ENCODE data around the gene BCAP29.
A peak's percentile ranks its signal among the peaks of the same experiment; 100 is the strongest.

Gene BCAP29

DNA sequence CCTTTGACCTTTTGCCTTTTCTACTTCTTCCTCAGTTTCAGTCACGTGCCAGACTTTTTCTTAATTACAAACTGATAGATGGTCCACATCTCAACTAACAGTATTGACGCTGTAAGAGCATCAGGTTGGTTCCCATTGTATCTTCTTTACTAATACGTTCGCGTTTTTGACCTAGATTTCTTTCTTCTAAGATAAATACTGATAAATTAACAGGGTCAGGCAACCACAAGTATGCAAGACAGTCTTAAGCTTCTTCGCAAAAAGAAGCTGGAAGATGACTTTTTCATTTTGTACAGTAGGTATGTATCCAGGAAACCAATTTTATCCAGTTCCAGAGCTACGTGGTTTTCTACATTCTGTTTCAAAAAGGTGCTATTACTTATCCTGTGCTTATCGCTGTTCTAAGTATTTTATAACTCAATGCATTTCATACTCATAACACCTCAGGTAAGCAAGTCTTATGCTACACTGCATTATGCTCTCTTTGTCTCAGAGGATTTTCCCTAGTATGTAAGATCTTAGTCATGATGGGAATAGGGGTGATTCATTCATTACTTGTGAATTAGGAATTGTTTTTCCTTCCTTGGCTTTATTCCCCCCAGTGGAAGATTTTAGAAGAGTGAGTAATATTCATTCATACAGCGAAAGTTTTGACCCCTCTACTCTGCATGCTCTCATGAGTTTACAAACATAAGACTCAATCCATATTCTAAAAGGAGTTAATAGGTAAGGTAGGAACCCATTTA is 15.3 kb upstream of the BCAP29 start:
- peaks cover 63% of the 10 kb centered on the region for H3K4me1 Mint-ChIP-seq
- peak overlapping the region; percentile 88 for H3K4me3 Mint-ChIP-seq
- H3K36me3 Mint-ChIP-seq: peaks cover 8% of the 10 kb centered on the region
- no peaks in the 10 kb centered on the region for H3K27me3 Mint-ChIP-seq
- peak overlapping the region; percentile 96 for H3K27ac Mint-ChIP-seq
- H3K9me3 Mint-ChIP-seq: no peaks in the 10 kb centered on the region

DNA sequence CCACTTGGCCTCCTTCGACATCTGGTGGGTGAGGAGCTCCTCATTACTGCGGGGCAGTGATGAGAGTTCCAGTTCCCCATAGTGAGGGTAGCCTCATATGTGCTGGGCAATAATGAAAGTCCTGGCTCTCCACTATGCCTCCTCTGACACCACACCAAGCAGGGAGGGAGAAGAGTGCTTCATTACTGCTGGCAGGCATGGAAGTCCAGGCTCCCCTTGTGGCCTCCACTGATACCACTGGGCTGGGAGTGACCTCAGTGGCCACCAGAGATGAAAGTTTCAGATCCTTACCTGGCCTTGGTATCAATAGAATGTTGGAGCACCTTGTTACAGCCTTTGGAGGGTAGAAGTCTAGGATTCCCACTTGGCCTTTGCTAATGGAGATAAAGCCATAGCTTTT is 9.7 kb upstream of the BCAP29 start:
- H3K9me3 Mint-ChIP-seq: no peaks in the 10 kb centered on the region
- H3K27ac Mint-ChIP-seq: no peak overlapping the region
- H3K4me3 Mint-ChIP-seq: no peak overlapping the region
- H3K4me1 Mint-ChIP-seq: peaks cover 15% of the 10 kb centered on the region
- H3K27me3 Mint-ChIP-seq: no peaks in the 10 kb centered on the region
- peaks cover 17% of the 10 kb centered on the region for H3K36me3 Mint-ChIP-seq

DNA sequence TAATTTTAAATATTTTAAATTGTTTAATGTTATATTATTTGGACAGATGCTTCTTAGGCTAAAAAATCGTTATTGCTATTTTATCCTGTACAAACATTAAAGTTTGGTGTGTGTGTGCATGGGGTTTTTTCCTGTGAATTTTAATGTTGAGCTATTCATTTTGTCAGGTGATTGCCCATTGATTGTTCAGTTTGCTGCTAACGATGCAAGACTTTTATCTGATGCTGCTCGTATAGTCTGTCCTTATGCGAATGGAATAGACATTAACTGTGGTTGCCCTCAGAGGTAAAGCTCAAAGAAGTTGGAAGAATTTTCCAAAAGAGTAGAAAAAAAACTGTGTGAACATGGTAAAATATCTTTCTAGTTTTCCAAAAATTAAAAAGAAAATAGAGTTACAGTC is 6.5 kb upstream of the BCAP29 start:
- H3K9me3 Mint-ChIP-seq: no peaks in the 10 kb centered on the region
- peaks cover 4% of the 10 kb centered on the region for H3K4me1 Mint-ChIP-seq
- no peak overlapping the region for H3K27ac Mint-ChIP-seq
- peaks cover 14% of the 10 kb centered on the region for H3K36me3 Mint-ChIP-seq
- no peak overlapping the region for H3K4me3 Mint-ChIP-seq
- no peaks in the 10 kb centered on the region for H3K27me3 Mint-ChIP-seq

DNA sequence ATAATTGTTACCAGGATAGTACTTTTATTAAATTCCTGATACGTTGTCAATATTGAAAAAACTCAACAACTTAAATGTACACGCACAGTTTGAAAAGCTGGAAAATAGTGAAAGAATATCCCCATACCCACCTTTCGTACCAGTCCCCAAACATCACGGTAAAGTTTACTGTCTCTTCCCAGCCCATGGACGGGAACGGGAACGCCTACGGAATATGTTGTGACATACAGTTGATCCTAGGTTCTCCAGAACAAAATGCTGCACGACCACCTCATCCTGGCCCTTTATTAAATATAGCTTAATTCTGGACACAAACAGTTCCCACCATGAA is 527 bp upstream of the BCAP29 start:
- Mint-ChIP-seq H3K36me3 (peaks cover 4% of the 10 kb centered on the region), H3K9me3 (no peaks in the 10 kb centered on the region), H3K27me3 (no peaks in the 10 kb centered on the region), H3K4me3 (peak overlapping the region; percentile 87), H3K27ac (peak overlapping the region; percentile 30), H3K4me1 (peaks cover 23% of the 10 kb centered on the region)

DNA sequence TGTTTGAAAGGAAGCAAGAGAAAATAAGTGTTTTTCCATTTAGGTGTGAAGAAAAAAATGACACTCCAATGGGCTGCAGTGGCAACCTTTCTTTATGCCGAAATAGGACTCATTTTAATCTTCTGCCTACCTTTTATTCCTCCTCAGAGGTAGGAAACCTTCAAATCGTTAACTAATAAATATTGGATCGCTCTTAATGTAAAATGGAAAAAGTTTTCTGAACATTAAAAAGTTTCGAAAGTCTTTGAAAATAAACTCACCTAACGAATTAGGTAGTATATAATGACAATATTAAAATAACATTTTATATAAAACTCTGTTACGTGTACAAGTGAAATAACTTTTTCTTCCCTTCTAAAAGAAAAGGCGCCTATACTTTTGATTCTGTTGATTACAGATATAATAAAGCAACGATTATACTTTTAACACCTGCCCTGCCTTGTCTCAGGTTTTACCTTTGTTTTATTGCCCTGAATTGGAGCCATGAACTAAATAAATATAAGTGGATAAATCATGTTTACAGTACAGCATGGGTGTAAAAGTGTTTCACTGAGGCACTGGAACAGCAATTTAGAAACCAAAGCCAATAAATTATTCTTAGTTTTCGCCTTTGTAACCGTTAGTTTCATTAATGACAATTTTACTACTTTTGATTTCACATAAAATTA is 804 bp downstream of the BCAP29 start:
- Mint-ChIP-seq H3K4me3 (peak overlapping the region; percentile 78), H3K27ac (no peak overlapping the region), H3K27me3 (no peaks in the 10 kb centered on the region), H3K36me3 (peaks cover 7% of the 10 kb centered on the region), H3K9me3 (no peaks in the 10 kb centered on the region), H3K4me1 (peaks cover 23% of the 10 kb centered on the region)

DNA sequence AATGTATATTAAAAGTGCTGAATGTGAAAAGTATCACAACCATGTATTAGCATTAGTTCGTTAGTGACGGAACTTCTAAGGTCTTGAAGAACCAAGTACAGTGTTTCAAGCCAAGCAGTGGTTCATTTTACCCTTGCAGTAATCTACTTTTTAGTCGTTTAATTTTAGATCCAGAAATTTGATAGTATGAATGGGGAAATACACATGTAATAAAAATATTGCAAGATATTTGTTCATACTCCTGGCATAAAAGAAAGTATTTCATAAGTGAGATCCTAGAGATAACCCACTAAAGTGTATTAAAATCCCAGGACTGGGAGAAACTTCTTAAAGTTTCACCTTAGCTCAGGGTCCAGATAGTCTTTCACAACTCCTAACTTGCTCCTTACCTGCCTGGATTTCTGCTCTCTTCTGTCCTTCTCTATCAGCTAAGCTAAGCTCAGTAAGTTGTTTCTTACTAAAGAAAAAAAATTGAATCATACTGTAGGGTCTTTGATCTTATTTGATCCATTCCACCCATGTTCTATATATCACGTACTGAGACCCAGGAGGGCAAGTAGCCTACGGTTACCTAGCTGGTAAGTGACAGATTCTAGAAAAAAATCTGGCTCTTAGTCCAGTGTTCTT is 1.5 kb downstream of the BCAP29 start:
- Mint-ChIP-seq H3K4me3 (peak overlapping the region; percentile 78), H3K9me3 (no peaks in the 10 kb centered on the region), H3K27ac (no peak overlapping the region), H3K36me3 (peaks cover 9% of the 10 kb centered on the region), H3K4me1 (peaks cover 23% of the 10 kb centered on the region), H3K27me3 (no peaks in the 10 kb centered on the region)

DNA sequence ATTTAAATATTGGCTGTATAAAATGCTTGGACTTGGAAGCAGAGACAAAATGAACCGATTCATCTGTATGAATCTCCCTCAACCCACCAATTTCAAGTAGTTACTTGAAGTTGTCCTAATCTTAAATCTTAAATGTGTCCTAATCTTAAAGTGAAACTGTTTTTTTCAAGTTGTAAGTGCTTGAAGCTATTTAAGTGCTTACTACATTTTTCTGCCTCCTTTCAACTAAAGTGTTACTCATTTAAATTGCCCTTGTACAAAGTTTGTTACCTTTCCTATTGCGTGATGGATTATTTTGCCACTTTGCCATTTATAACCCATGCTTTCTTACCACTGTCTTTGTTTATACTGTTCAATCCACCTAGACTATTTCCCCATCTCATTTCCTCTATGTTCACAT is 2.8 kb downstream of the BCAP29 start:
- H3K27ac Mint-ChIP-seq: no peak overlapping the region

DNA sequence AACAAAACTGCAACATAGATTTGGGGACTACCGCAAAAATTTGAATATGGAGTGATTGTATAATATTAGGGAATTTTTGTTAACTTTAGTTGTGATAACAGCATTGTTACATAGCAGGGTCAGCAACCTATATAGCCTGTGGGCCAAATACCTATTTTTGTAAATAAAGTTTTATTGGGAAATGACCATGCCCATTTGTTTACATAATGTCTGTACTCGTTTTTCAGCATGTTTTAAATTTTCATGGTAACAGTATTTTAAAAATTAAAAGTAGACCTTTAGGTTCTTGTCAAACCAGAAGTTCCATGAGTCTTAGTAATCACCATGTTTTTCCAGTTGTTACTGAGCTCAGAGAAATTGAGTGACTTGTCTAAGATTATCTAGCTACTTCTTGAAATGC is 4.7 kb downstream of the BCAP29 start:
- H3K4me1 Mint-ChIP-seq: peaks cover 23% of the 10 kb centered on the region
- no peak overlapping the region for H3K4me3 Mint-ChIP-seq
- no peaks in the 10 kb centered on the region for H3K9me3 Mint-ChIP-seq
- peaks cover 14% of the 10 kb centered on the region for H3K36me3 Mint-ChIP-seq
- no peaks in the 10 kb centered on the region for H3K27me3 Mint-ChIP-seq
- H3K27ac Mint-ChIP-seq: no peak overlapping the region

More for the DNA sequence above, 2.8 kb downstream of the BCAP29 start:
- Mint-ChIP-seq H3K27me3 (no peaks in the 10 kb centered on the region), H3K4me1 (peaks cover 23% of the 10 kb centered on the region), H3K36me3 (peaks cover 9% of the 10 kb centered on the region), H3K4me3 (no peak overlapping the region), H3K9me3 (no peaks in the 10 kb centered on the region)

DNA sequence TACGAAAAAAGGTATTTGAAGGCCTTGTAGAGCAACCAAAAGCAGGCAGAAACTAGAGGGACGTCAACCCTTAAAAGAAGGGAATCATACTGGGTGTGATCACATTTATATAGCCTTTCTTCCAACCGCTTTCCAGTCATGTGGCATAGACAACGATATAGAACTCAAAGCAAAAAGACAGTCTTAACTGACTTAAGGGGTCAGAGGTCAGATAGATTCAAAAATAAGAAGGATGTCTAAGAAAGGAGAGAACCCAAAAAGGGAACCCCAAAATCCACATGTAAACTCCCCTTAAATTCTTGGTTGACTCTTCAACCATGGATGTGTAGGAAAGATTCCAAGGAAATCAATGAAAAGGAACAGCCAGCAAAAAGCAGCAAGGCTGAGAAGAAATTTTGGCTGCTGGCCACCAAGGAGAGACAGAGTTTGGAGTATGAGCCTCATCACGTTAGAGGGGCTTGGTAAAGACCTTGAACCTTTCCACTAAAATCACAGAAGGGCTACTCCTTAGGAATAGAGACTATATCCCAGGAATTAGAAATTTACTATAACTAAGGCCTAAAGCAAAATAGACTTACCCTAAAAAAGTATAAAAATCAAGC is 8.6 kb downstream of the BCAP29 start:
- H3K4me3 Mint-ChIP-seq: no peak overlapping the region
- no peak overlapping the region for H3K27ac Mint-ChIP-seq
- H3K36me3 Mint-ChIP-seq: peaks cover 14% of the 10 kb centered on the region
- no peaks in the 10 kb centered on the region for H3K27me3 Mint-ChIP-seq
- no peaks in the 10 kb centered on the region for H3K9me3 Mint-ChIP-seq
- H3K4me1 Mint-ChIP-seq: no peaks in the 10 kb centered on the region

DNA sequence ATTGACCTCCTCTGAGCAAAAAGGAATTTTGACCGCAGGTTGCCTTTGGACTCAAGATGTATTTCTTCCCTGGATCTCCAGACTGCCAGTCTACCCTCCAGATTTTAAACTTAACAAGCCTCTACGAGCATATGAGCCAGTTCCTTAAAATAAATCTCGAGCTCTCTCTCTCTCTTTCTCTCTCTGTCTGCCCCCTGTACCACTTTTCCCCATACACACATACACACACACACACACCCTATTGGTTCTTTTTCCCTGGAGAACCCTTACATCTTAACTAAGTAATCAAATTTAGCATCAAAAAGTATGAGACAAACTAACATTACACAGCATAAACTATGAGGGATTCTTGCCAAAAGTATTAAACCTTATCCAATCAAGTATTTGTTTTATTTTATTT is 11.4 kb downstream of the BCAP29 start:
- H3K36me3 Mint-ChIP-seq: peaks cover 10% of the 10 kb centered on the region
- no peaks in the 10 kb centered on the region for H3K27me3 Mint-ChIP-seq
- no peaks in the 10 kb centered on the region for H3K9me3 Mint-ChIP-seq
- H3K4me1 Mint-ChIP-seq: no peaks in the 10 kb centered on the region
- H3K4me3 Mint-ChIP-seq: no peak overlapping the region
- H3K27ac Mint-ChIP-seq: no peak overlapping the region

DNA sequence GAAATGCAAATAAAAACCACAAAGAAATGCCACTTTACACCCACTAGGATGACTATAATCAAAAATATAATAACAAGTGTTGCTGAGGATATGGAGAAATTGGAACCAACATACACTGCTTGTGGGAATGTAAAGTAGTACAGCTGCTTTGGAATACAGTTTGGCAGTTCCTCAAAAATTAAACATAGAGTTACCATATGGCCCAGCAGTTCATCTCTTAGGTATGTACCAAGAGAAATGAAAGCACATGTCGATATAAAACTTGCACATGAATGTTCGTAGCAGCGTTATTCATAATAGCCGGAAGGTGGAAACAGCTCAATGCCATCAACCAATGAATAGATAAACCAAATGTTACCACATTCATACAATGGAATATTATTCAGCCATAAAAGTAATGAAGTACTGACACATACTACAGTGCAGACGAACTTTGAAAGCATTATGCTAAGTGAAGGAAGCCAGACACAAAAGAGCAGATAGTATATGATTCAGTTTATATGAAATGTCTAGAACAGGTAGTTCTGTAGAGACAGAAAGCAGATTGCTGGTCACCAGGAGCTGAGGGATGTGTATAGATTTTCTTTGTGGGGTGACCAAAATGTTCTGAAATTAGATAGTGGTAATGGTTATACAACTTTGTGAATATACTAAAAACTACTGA is 12.4 kb downstream of the BCAP29 start:
- no peak overlapping the region for H3K27ac Mint-ChIP-seq
- H3K36me3 Mint-ChIP-seq: peaks cover 14% of the 10 kb centered on the region
- no peaks in the 10 kb centered on the region for H3K27me3 Mint-ChIP-seq
- no peaks in the 10 kb centered on the region for H3K4me1 Mint-ChIP-seq
- no peak overlapping the region for H3K4me3 Mint-ChIP-seq
- no peaks in the 10 kb centered on the region for H3K9me3 Mint-ChIP-seq

DNA sequence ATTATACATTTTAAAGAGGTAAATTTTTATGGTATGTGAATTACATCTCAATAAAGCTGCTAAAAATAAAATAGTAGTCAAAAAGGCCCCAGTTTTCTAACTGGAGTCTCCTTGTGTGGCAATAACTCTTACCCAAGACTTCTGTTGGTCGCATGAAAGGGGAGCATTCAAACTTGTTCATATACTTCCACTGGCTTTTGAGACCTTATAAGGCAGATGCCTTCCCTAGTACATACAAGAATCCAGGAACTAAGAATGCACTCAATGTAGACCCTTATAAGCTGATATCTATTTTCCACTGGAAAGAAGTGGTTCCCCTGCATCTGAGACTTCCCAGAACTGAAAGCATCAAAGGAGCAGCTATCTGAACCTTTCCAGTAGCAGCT is 13.0 kb downstream of the BCAP29 start:
- Mint-ChIP-seq H3K36me3 (peaks cover 14% of the 10 kb centered on the region), H3K27ac (no peak overlapping the region), H3K4me1 (no peaks in the 10 kb centered on the region), H3K9me3 (no peaks in the 10 kb centered on the region), H3K27me3 (no peaks in the 10 kb centered on the region), H3K4me3 (no peak overlapping the region)

DNA sequence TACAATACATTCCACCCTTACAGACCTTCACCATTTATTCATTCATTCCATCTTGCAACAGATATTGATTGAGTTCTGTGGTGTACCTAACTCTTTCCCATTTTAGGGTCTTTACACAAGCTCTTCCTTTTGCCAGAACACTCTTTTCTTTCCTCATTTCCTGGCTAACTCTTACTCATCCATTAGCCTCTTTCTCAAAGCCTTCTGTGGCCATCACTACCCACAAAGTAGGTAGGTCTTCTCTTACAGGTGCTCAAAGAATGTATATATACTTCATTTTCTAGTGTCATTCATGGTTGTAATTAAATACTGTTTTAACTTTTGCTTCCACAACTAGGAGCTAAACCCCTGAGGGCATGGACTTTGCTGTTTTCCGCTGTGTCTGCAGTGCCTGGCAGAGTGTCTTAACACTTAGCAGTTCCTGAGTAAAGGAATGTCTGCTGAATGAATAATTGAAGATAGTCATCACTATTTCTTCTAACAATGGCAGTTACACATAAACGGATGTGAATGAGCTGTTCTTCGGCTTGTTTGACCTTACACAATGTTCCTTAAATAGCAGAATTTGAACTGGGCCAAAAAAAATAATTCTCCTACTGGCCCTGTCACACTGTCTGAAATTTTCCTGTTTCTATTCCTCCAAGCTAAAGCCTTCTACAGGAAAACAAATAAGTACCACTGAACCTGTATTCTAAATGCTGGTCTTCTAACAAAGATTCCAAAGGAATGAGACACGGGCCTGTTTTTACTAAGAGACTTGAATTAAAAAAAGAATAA is 15.1 kb downstream of the BCAP29 start:
- Mint-ChIP-seq H3K4me3 (no peak overlapping the region), H3K4me1 (no peaks in the 10 kb centered on the region), H3K27ac (no peak overlapping the region), H3K9me3 (no peaks in the 10 kb centered on the region), H3K27me3 (no peaks in the 10 kb centered on the region), H3K36me3 (peaks cover 10% of the 10 kb centered on the region)

DNA sequence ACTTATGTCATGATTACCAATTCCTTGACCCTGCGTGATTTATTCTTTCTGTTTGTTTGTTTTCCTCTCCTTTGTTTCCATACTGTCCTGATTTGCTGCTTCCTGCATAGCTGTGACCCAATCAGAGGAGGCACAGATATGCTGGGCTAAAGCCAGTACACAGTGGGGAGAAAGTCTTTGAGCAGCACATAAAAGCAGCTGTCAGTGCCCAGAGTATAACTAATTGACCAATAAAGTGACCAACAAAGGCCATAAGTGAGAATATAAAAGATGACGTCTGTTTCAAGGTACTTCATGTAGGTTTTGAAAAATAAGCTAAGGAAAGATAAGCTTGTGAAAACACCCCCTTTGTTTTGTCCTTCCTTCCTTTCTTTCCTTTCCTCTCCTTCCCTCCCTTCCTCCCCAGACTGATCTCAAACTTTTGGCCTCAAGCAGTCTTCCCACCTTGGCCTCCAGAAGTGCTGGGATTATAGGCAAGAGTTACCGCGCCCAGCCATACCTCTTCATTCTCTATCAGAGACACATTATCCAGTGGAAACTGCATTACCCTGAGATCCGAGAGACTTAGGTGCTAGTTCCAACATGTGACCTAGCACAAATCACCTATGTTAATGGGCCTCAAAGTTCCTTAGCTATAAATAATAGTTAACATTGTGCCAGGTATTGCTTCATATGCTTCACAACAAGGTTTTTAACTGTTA is 17.0 kb downstream of the BCAP29 start:
- Mint-ChIP-seq H3K4me3 (no peak overlapping the region), H3K27ac (no peak overlapping the region)

DNA sequence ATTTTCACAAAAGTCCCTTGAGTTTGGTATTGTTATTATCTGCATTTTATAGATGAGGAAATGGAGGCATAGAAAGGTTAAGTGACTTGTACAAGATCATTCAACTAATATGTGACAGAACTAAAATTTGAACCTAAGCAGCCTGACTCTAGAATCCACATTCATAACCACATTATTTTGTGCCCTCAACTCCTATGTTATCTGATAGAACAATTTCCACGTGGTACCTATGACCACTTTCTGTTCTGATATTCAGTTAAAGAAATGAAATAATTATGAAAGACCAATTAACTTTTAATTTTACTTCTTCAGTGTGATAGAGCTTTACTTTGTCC is 17.5 kb downstream of the BCAP29 start:
- H3K4me3 Mint-ChIP-seq: no peak overlapping the region
- no peaks in the 10 kb centered on the region for H3K4me1 Mint-ChIP-seq
- no peak overlapping the region for H3K27ac Mint-ChIP-seq
- no peaks in the 10 kb centered on the region for H3K9me3 Mint-ChIP-seq
- no peaks in the 10 kb centered on the region for H3K27me3 Mint-ChIP-seq
- H3K36me3 Mint-ChIP-seq: peaks cover 12% of the 10 kb centered on the region

More for the DNA sequence above, 17.0 kb downstream of the BCAP29 start:
- Mint-ChIP-seq H3K27me3 (no peaks in the 10 kb centered on the region), H3K9me3 (no peaks in the 10 kb centered on the region), H3K36me3 (peaks cover 12% of the 10 kb centered on the region), H3K4me1 (no peaks in the 10 kb centered on the region)
